Right lobe of liver (tissue), 6 donors: ENCODE measurements around the gene FAM171A1. TPM values are rescaled to one million over a fixed set of nuclear protein-coding genes. Genes with fewer than 3 reads are reported as not detected.

Experiments
- ATAC-seq, 4 donors: fragments of 200-7000 bp; cut with Tn5 transposase; one replicate each; pipeline ENCODE4 v1.9.1; 2020; ENCODE audit warnings: mild to moderate bottlenecking in 4 of 4, moderate library complexity in 4 of 4
- DNase-seq, 3 donors: peaks; one replicate each; pipeline ENCODE4 v3.0.0-alpha.2; 2020
- H3K27ac ChIP-seq, 3 donors: fragments of 200-600 bp; one replicate each; pipeline ENCODE4 v1.8.0; 2022
- H3K27me3 ChIP-seq, 2 donors: fragments of 200-600 bp; one replicate each; pipeline ENCODE4 v1.8.0; 2022
- H3K36me3 ChIP-seq, 4 donors: fragments of 200-600 bp; sonication (generic) in 1 of 4; one replicate each; pipeline versions ENCODE4 v1.5.1 to v1.8.0; 2017 to 2022; ENCODE audit warnings: control low read depth in 1 of 4
- H3K4me1 ChIP-seq, 4 donors: fragments of 200-600 bp; sonication (generic) in 1 of 4; one replicate each; pipeline versions ENCODE4 v1.5.1 to v1.8.0; 2017 to 2022; ENCODE audit warnings: control low read depth in 1 of 4
- H3K4me3 ChIP-seq, 3 donors: fragments of 200-600 bp; one replicate each; pipeline ENCODE4 v1.8.0; 2022
- H3K9me3 ChIP-seq, 4 donors: fragments of 200-600 bp; sonication (generic) in 1 of 4; one replicate each; pipeline versions ENCODE4 v1.5.1 to v1.8.0; 2017 to 2022; ENCODE audit warnings: control low read depth in 1 of 4
- POLR2A ChIP-seq: fragments of 450-650 bp; IDR thresholded peaks from one replicate; pipeline ENCODE4 v1.6.1; 2017; ENCODE audit warnings: antibody characterized with exemption, mild to moderate bottlenecking
- WGBS: methylation state at CpG from one replicate; pipeline ENCODE4 v1.1.6; 2018; ENCODE audit warnings: low coverage, low lambda C conversion rate; ENCODE audit not compliant: insufficient coverage; ENCODE audit errors: missing lambda C conversion rate; 5-methylcytosine and 5-hydroxymethylcytosine counted together
- intact Hi-C, 2 donors: fragments of 100-400 bp; cut with DNase I; formaldehyde crosslinking; loops; one replicate each; pipeline versions ENCODE4 v1.11.2 to v1.14.1; 2022
- total RNA-seq, 6 experiments: library from RNA; depleted of rRNA in 2 of 6; stranded (reverse); fragments of >200 nt in 2 of 6; fragmentation: NEBNext Ultra II Directional in 3 of 6; extraction: Animal tissue kit (Norgen Biotek cat#: 25700) in 3 of 6; gene quantifications; one replicate each; pipeline versions ENCODE4 v1.1.0 to v1.2.4, GENCODE V29; 2016 to 2023
- TF ChIP-seq, protein P1 (sequence below), 4 donors: fragments of 200-600 bp in 3 of 4; fragments of 450-650 bp in 1 of 4; IDR thresholded peaks; one replicate each; pipeline versions ENCODE4 v1.5.1 to v1.8.0; 2016 to 2022; ENCODE audit warnings: antibody characterized with exemption in 4 of 4, mild to moderate bottlenecking in 2 of 4
- donor health status: DM: no; HTN: yes; CAD: no.
- donor health status: DM: no; HTN: no; CAD: no.
- donor health status: DM: no; HTN: no; CAD: no.
- donor health status: DM: no; HTN: yes; CAD: no.
- donor health status: DM: no; HTN: yes; CAD: no.

Gene FAM171A1
- total RNA-seq, 6 experiments from 2014 or later: 6.1 to 12.1 (median 10.3) TPM

DNA sequence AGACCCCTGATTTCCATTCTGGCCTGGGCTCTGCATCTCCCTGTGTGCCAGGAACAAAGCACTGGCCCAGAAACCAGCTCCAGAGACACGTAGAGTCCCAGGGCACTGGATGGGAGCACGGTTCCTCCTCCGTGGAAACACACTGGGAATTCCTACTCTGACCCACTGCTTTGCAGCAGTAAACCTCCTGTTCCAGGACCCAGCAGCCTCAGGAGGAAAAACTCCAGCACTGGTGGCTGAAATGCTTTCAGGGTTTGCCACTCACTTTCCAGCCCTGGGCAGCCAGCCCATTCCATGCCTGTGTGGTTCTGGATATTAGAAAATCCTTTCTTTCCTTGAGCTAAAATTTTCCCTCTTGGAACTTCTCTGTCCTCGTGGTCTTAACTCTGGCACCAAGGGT lies 58.0 kb downstream of the FAM171A1 start:
- Histone ChIP-seq H3K4me1 (peaks cover 0 to 10% (median 3%) of the 10 kb centered on the region in 4 donors), H3K9me3 (no peaks in the 10 kb centered on the region), H3K27me3 (no peaks in the 10 kb centered on the region), H3K36me3 (no peaks in the 10 kb centered on the region), H3K4me3 (no peak overlapping the region), H3K27ac (peak overlapping the region in 2 of 3 donors; percentile 7 to 33)
- ATAC-seq: peak in 1 of 4 donors; percentile 24
- TF ChIP-seq POLR2A: no peak
- TF ChIP-seq, protein P1, sequence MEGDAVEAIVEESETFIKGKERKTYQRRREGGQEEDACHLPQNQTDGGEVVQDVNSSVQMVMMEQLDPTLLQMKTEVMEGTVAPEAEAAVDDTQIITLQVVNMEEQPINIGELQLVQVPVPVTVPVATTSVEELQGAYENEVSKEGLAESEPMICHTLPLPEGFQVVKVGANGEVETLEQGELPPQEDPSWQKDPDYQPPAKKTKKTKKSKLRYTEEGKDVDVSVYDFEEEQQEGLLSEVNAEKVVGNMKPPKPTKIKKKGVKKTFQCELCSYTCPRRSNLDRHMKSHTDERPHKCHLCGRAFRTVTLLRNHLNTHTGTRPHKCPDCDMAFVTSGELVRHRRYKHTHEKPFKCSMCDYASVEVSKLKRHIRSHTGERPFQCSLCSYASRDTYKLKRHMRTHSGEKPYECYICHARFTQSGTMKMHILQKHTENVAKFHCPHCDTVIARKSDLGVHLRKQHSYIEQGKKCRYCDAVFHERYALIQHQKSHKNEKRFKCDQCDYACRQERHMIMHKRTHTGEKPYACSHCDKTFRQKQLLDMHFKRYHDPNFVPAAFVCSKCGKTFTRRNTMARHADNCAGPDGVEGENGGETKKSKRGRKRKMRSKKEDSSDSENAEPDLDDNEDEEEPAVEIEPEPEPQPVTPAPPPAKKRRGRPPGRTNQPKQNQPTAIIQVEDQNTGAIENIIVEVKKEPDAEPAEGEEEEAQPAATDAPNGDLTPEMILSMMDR (IDR thresholded peaks at IDR 0.05): no peak
- DNase-seq: no peak
- intact Hi-C loops: no loop called here
- 58% methylated on average over 4 of the region's 4 CpGs for WGBS

DNA sequence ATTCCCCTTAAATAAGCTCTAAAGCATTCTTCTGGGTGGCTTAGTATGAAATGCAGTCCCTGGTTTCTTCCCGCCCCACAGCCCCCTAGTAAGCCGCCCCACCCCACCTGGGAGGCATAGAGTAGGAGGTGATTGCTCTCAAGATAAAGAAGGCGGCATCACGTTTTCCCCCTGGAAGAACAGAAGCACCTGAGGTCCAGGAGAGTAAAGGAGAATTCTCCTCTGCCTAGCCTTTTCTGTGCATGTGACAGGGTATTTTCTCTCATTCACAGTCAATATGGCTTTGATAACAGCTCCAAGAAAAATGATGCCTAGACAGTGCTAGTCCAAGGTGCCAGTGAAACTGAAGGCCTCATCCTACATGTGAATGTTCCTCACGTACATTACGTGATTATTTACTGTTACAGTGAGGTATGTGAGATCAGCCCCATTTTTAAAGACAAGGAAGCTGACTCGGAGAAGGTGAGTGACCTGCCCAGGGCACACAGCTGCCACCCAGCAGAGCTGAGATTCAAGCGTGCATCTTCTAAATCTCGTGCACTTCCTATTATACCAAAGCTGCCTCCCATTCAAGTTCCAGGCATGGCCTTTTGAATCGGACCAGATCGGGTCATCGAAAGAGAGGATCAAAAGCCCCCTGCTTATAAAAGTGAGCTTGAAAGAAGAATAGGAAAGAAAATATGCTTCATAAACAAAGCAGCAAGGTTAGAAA lies 59.4 kb downstream of the FAM171A1 start:
- 77% methylated on average over 9 of the region's 12 CpGs for WGBS
- DNase-seq: no peak
- Histone ChIP-seq H3K36me3 (no peaks in the 10 kb centered on the region), H3K9me3 (no peaks in the 10 kb centered on the region), H3K4me3 (no peak overlapping the region), H3K27me3 (no peaks in the 10 kb centered on the region), H3K27ac (peak overlapping the region in 1 of 3 donors; percentile 29), H3K4me1 (peaks cover 0 to 10% (median 3%) of the 10 kb centered on the region in 4 donors)
- intact Hi-C loops: no loop called here
- TF ChIP-seq, protein P1 (IDR thresholded peaks at IDR 0.05): no peak
- no peak for TF ChIP-seq POLR2A
- no peak for ATAC-seq

DNA sequence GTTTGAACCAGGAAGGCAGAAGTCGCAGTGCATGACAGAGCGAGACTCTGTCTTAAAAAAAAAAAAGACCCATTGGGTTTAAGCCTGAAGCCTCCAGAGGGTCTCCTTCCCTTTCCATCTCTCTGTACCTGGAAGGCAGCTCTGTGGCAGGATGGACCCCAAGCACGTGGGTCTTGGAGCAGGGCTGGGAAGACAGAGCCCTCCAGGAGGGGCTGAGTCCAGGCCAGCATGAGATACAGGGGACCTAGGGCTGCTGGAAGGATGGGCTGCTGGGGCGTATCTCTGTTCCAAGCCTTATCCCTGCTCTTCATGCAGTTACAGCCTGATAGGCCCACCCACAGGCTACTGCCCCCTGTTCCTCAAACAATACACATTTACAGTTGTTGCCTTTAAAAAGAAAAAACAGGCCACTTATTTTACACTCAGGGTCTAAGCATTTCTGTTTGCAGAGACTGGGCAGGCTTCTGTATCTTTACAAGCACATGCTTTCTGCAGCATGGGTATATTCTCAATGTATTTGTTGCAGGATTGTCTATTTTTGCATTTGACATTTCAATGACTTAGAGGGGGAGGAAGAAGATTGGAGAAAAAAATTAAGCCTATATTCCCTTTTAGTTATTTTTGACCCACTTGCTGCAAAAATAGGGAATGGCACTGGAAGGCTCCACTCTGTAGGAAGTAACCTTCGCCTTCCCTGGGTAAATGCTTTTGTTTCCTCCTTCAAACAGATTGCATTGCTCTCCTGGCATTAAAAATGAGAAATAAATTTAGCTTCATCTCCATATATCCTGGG lies 60.1 kb downstream of the FAM171A1 start:
- 86% methylated on average over 4 of the region's 5 CpGs for WGBS
- Histone ChIP-seq H3K27me3 (no peaks in the 10 kb centered on the region), H3K4me3 (no peak overlapping the region), H3K9me3 (no peaks in the 10 kb centered on the region), H3K36me3 (no peaks in the 10 kb centered on the region), H3K27ac (no peak overlapping the region), H3K4me1 (peaks cover 0 to 10% (median 3%) of the 10 kb centered on the region in 4 donors)
- TF ChIP-seq POLR2A: no peak
- TF ChIP-seq, protein P1 (IDR thresholded peaks at IDR 0.05): no peak
- no peak for ATAC-seq
- intact Hi-C loops: no loop called here
- no peak for DNase-seq

DNA sequence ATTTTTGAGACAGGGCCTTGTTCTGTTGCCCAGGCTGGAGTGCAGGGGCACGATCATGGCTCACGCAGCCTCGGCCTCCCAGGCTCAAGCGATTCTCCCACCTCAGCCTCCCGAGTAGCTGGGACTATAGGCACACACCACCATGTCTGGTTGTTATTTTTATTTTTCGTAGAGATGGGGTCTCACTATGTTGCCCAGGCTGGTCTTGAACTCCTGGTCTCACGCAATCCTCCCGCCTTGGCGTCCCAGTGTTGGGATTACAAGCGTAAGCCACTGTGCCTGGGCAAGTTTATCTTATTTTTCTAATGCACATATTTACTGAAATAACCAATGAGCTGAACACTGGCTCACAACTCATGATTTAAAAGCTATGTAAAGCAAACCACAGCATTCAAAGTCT lies 61.9 kb downstream of the FAM171A1 start:
- peaks cover 0 to 10% (median 3%) of the 10 kb centered on the region in 4 donors for H3K4me1 ChIP-seq
- H3K4me3 ChIP-seq: no peak overlapping the region
- no peaks in the 10 kb centered on the region for H3K27me3 ChIP-seq
- no peak overlapping the region for H3K27ac ChIP-seq
- TF ChIP-seq, protein P1 (IDR thresholded peaks at IDR 0.05): no peak
- no peak for TF ChIP-seq POLR2A
- no peaks in the 10 kb centered on the region for H3K9me3 ChIP-seq
- DNase-seq: no peak
- no peak for ATAC-seq
- intact Hi-C loops: no loop called here
- 94% methylated on average over 10 of the region's 10 CpGs for WGBS
- no peaks in the 10 kb centered on the region for H3K36me3 ChIP-seq
